ENCODE results near the gene ADAM17. TPM values are rescaled to one million over a fixed set of nuclear protein-coding genes. Genes with fewer than 3 reads are reported as not detected.
"Not testable (repeated sequence)": the region's sequence is repeated elsewhere in the genome, so short reads cannot be mapped to it uniquely, and the experiment has no call there.

Gene ADAM17
- polyA plus RNA-seq, 1 of the 3 experiments (the other 2 are of a cell fraction): 17.1 TPM

- 66% methylated on average over 6 of the region's 6 CpGs for WGBS (ENCODE audit: low lambda C conversion rate)
- CTCF ChIA-PET: interaction anchor here (1.0 to 2.1 kb wide), 5 partner anchors 8 to 219 kb away, joined by 3 to 6 read pairs (median 3); partner anchors contain the start of gene ADAM17
- POLR2A ChIA-PET: interaction anchor here (1.5 kb wide), 1 partner anchor 35 kb away, joined by 6 read pairs; the partner anchor contains the start of gene YWHAQ
- Histone ChIP-seq H4K20me1 (ENCODE audit: insufficient read depth) (peaks cover 98% of the 10 kb centered on the region), H3K9me3 (peaks cover 21% of the 10 kb centered on the region; the same call in 1 of the 2 replicates), H3K4me1 (ENCODE audit: control insufficient read depth in 1 of 2, insufficient read depth in 2 of 2, low read depth in 1 of 2, low read length in 1 of 2) (peaks cover 0 to 16% of the 10 kb centered on the region in 2 experiments; a peak in 2 of 4 replicates), H3K79me2 (ENCODE audit: insufficient read depth) (peaks cover 100% of the 10 kb centered on the region), H3K36me3 (replicated peaks in 1 of 2; ENCODE audit: control insufficient read depth in 1 of 2, insufficient read depth in 2 of 2, low read length in 1 of 2) (peaks cover 35 to 77% of the 10 kb centered on the region in 2 experiments), H3F3A (replicated peaks; ENCODE audit: insufficient read depth) (peaks cover 65% of the 10 kb centered on the region), H3K27ac (ENCODE audit: low read depth in 2 of 2, low read length in 1 of 2) (peak overlapping the region in 1 of 2 experiments; percentile 65; a peak in 2 of 4 replicates)
- DNase-seq; H3K27me3 ChIP-seq (ENCODE audit: insufficient read depth); H3K4me2 ChIP-seq; H3K4me3 ChIP-seq (ENCODE audit: low read depth in 2 of 2, low read length in 1 of 2); H2AFZ ChIP-seq (ENCODE audit: low read depth); H3K9ac ChIP-seq; H3K9me2 ChIP-seq: not testable (repeated sequence)
- TF ChIP-seq RXRA (IDR thresholded peaks at IDR 0.05; ENCODE audit: borderline replicate concordance, low read depth): peak; percentile 40; the same call in 1 of the 2 replicates
Observed at GRCh38 chr2:9595256-9595655, 39.6 kb upstream of the ADAM17 start.

GRCh38 chr2:9594366-9595054, 38.9 kb upstream of the ADAM17 start:
- no peak overlapping the region for H3K4me3 ChIP-seq (ENCODE audit: low read depth in 2 of 2, low read length in 1 of 2)
- H3K4me2 ChIP-seq: peak overlapping the region; percentile 21; the same call in 1 of the 2 replicates
- peaks cover 100% of the 10 kb centered on the region for H3K79me2 ChIP-seq (ENCODE audit: insufficient read depth)
- H3K27ac ChIP-seq (ENCODE audit: low read depth in 2 of 2, low read length in 1 of 2): peak overlapping the region in 1 of 2 experiments; percentile 65; a peak in 2 of 4 replicates
- peak overlapping the region; percentile 2; the same call in 1 of the 2 replicates for H3K9ac ChIP-seq
- WGBS (ENCODE audit: low lambda C conversion rate): 56% methylated on average over 2 of the region's 2 CpGs
- H4K20me1 ChIP-seq (ENCODE audit: insufficient read depth): peaks cover 98% of the 10 kb centered on the region
- ChIA-PET CTCF (interaction anchor here (1.1 kb wide), 1 partner anchor 11 kb away, joined by 4 read pairs; no protein-coding TSS in a partner anchor), POLR2A (interaction anchor here (1.5 kb wide), 1 partner anchor 36 kb away, joined by 6 read pairs; the partner anchor contains the start of gene YWHAQ)
- H3K9me2 ChIP-seq: no peaks in the 10 kb centered on the region
- no peak for DNase-seq
- peaks cover 38 to 77% of the 10 kb centered on the region in 2 experiments for H3K36me3 ChIP-seq (replicated peaks in 1 of 2; ENCODE audit: control insufficient read depth in 1 of 2, insufficient read depth in 2 of 2, low read length in 1 of 2)
- peaks cover 0 to 16% of the 10 kb centered on the region in 2 experiments; a peak in 2 of 4 replicates for H3K4me1 ChIP-seq (ENCODE audit: control insufficient read depth in 1 of 2, insufficient read depth in 2 of 2, low read depth in 1 of 2, low read length in 1 of 2)
- peaks cover 14% of the 10 kb centered on the region; the same call in 1 of the 2 replicates for H3K9me3 ChIP-seq
- no peak overlapping the region for H2AFZ ChIP-seq (ENCODE audit: low read depth)
- H3K27me3 ChIP-seq (ENCODE audit: insufficient read depth): no peaks in the 10 kb centered on the region
- peaks cover 63% of the 10 kb centered on the region for H3F3A ChIP-seq (replicated peaks; ENCODE audit: insufficient read depth)
- TF ChIP-seq PBX3 (IDR thresholded peaks at IDR 0.05) (0 out of 2 replicates have a peak, but pooled peaks have one; percentile 14), ELF1 (IDR thresholded peaks at IDR 0.05) (no peak), FOSL2 (IDR thresholded peaks at IDR 0.05; ENCODE audit: borderline replicate concordance, low read depth) (peak; percentile 37; the same call in 1 of the 2 replicates)

- Histone ChIP-seq H3K79me2 (ENCODE audit: insufficient read depth) (peaks cover 100% of the 10 kb centered on the region), H3K27ac (ENCODE audit: low read depth in 2 of 2, low read length in 1 of 2) (peak overlapping the region in 1 of 2 experiments; percentile 65; a peak in 2 of 4 replicates), H3K4me3 (ENCODE audit: low read depth in 2 of 2, low read length in 1 of 2) (no peak overlapping the region), H3F3A (replicated peaks; ENCODE audit: insufficient read depth) (peaks cover 63% of the 10 kb centered on the region), H3K36me3 (replicated peaks in 1 of 2; ENCODE audit: control insufficient read depth in 1 of 2, insufficient read depth in 2 of 2, low read length in 1 of 2) (peaks cover 33 to 77% of the 10 kb centered on the region in 2 experiments), H3K4me1 (ENCODE audit: control insufficient read depth in 1 of 2, insufficient read depth in 2 of 2, low read depth in 1 of 2, low read length in 1 of 2) (peaks cover 0 to 16% of the 10 kb centered on the region in 2 experiments; a peak in 2 of 4 replicates), H3K9ac (no peak overlapping the region), H3K27me3 (ENCODE audit: insufficient read depth) (no peaks in the 10 kb centered on the region), H3K9me3 (0 out of 2 replicates have a peak, but pooled peaks cover 9% of the 10 kb centered on the region), H3K4me2 (no peak overlapping the region), H3K9me2 (no peaks in the 10 kb centered on the region), H4K20me1 (ENCODE audit: insufficient read depth) (peaks cover 98% of the 10 kb centered on the region), H2AFZ (ENCODE audit: low read depth) (no peak overlapping the region)
- no peak for TF ChIP-seq SMC3 (IDR thresholded peaks at IDR 0.05; ENCODE audit: low read depth, low read length)
- 95% methylated on average over 4 of the region's 4 CpGs for WGBS (ENCODE audit: low lambda C conversion rate)
- CTCF ChIA-PET: no interaction called here
- DNase-seq: no peak
- POLR2A ChIA-PET: interaction anchor here (1.5 kb wide), 1 partner anchor 37 kb away, joined by 6 read pairs; the partner anchor contains the start of gene YWHAQ
Observed at GRCh38 chr2:9593925-9594324, 38.3 kb upstream of the ADAM17 start.
